Embryonic facial prominence (tissue), 1 donor: ENCODE measurements around the gene SDHB.

Source experiments
- DNase-seq: peaks from one replicate; pipeline ENCODE4 v3.0.0-alpha.2; 2016; ENCODE audit errors: extremely low spot score

SDHB gene

GRCh38 chr1:16969057-16969611, 84.7 kb downstream of the SDHB start:
- DNase-seq: no peak
